ENCODE measurements around the gene TRIM41.
"Not testable (repeated sequence)": the region's sequence is repeated elsewhere in the genome, so short reads cannot be mapped to it uniquely, and the experiment has no call there.

GRCh38 chr5:181209006-181209405 is 14.1 kb upstream of the TRIM41 start:
- TF ChIP-seq, protein P1, sequence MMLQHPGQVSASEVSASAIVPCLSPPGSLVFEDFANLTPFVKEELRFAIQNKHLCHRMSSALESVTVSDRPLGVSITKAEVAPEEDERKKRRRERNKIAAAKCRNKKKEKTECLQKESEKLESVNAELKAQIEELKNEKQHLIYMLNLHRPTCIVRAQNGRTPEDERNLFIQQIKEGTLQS (IDR thresholded peaks at IDR 0.05): not testable (repeated sequence)
- TF ChIP-seq, protein P1 (CRISPR knock-in tag; conservative IDR thresholded peaks at IDR 0.05): not testable (repeated sequence)
- not testable (repeated sequence) for TF ChIP-seq PML (IDR thresholded peaks at IDR 0.05; ENCODE audit: low read length); ARNT (IDR thresholded peaks at IDR 0.05); FOXA3 (CRISPR knock-in tag; conservative IDR thresholded peaks at IDR 0.05 in 1 of 2, IDR thresholded peaks at IDR 0.05 in 1 of 2); TBL1XR1 (IDR thresholded peaks at IDR 0.05; ENCODE audit: low read length in 2 of 2)

Measured in K562 (cell line).